Right lobe of liver (tissue), 4 donors: ENCODE results near the gene PEX13.

Experiments used
- POLR2A ChIP-seq: fragments of 450-650 bp; IDR thresholded peaks from one replicate; pipeline ENCODE4 v1.6.1; 2017; ENCODE audit warnings: antibody characterized with exemption, mild to moderate bottlenecking
- TF ChIP-seq, protein P1 (sequence below), 4 donors: fragments of 200-600 bp in 3 of 4; fragments of 450-650 bp in 1 of 4; IDR thresholded peaks; one replicate each; pipeline versions ENCODE4 v1.5.1 to v1.8.0; 2016 to 2022; ENCODE audit warnings: antibody characterized with exemption in 4 of 4, mild to moderate bottlenecking in 2 of 4
- donor health status: DM: no; HTN: no; CAD: no.
- donor health status: DM: no; HTN: no; CAD: no.
- donor health status: DM: no; HTN: yes; CAD: no.

DNA sequence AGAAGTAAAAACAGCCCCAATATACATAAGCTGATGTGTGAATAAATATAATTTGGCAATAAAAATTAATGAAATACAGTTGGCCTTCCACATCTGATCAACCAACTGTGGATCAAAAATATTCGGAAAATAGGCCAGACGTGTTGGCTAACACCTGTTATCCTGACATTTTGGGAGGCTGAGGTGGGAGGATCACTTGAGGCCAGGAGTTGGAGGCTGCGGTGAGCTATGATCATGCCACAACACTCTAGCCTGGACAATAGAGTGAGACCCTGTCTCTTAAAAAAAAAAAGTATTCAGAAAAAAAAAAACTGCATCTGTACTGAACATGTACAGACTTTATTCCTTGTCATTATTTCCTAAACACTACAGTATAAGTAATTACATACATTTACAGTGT, 12.0 kb downstream of the PEX13 start:
- TF ChIP-seq, protein P1, sequence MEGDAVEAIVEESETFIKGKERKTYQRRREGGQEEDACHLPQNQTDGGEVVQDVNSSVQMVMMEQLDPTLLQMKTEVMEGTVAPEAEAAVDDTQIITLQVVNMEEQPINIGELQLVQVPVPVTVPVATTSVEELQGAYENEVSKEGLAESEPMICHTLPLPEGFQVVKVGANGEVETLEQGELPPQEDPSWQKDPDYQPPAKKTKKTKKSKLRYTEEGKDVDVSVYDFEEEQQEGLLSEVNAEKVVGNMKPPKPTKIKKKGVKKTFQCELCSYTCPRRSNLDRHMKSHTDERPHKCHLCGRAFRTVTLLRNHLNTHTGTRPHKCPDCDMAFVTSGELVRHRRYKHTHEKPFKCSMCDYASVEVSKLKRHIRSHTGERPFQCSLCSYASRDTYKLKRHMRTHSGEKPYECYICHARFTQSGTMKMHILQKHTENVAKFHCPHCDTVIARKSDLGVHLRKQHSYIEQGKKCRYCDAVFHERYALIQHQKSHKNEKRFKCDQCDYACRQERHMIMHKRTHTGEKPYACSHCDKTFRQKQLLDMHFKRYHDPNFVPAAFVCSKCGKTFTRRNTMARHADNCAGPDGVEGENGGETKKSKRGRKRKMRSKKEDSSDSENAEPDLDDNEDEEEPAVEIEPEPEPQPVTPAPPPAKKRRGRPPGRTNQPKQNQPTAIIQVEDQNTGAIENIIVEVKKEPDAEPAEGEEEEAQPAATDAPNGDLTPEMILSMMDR (IDR thresholded peaks at IDR 0.05), result no peak
- TF ChIP-seq POLR2A, result no peak
